ENCODE results near the gene TMEM8B. TPM values are rescaled to one million over a fixed set of nuclear protein-coding genes. Genes with fewer than 3 reads are reported as not detected.
"Not testable (repeated sequence)": the region's sequence is repeated elsewhere in the genome, so short reads cannot be mapped to it uniquely, and the experiment has no call there.

Gene TMEM8B
- total RNA-seq, 1 donor: 2.0 TPM

DNA sequence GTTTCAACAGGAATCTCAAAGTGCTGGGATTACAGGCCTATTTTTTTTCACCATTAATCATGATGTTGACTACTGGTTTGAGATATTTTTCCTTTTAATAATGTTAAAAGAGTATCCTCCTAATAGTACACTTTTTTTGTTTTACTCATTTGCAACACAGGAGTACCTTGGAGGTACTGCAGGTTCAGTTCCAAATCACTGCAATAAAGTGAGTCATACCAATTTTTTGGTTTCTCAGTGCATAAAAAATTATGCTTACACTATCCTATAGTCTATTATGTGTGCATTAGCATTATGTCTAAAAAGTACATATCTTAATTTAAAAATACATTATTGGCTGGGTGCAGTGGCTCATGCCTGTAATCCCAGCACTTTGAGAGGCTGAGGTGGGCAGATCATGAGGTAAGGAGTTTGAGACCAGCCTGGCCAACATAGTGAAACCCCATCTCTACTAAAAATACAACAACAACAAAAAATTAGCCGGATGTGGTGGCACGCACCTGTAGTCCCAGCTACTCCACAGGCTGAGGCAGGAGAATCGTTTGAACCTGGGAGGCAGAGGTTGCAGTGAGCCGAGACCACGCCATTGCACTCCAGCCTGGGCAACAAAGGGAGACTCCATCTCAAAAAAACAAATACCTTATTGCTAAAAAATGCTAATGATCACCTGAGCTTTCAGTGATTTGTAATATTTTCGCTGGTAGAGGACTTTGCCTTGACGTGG, 68.5 kb downstream of the TMEM8B start:
- not testable (repeated sequence) for H3K9me3 ChIP-seq (ENCODE audit: low read depth, low read length); H3K4me3 ChIP-seq (ENCODE audit: low read length); H3K4me1 ChIP-seq (ENCODE audit: insufficient read depth, low read length)
- peaks cover 21% of the 10 kb centered on the region for H3K27me3 ChIP-seq (ENCODE audit: insufficient read depth, low read length)

DNA sequence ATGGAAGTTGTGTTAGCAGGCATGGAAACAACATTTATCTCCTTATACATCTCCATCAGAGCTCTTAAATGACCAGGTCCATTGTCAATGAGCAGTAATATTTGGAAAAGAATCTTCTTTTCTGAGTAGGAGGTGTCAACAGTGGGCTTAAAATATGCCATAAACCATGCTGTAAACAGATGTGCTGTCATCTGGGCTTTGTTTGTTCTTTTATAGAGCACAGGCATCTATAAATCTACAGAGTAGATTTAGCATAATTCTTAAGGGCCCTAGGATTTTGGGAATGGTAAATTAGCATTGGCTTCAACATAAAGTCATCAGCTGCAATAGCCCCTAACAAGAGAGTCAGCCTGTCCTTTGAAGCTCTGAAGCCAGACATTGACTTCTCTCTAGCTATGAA, 69.3 kb downstream of the TMEM8B start:
- Histone ChIP-seq H3K4me3 (ENCODE audit: low read length) (no peak overlapping the region), H3K27me3 (ENCODE audit: insufficient read depth, low read length) (peaks cover 19% of the 10 kb centered on the region), H3K4me1 (ENCODE audit: insufficient read depth, low read length) (no peaks in the 10 kb centered on the region), H3K9me3 (ENCODE audit: low read depth, low read length) (no peaks in the 10 kb centered on the region)

DNA sequence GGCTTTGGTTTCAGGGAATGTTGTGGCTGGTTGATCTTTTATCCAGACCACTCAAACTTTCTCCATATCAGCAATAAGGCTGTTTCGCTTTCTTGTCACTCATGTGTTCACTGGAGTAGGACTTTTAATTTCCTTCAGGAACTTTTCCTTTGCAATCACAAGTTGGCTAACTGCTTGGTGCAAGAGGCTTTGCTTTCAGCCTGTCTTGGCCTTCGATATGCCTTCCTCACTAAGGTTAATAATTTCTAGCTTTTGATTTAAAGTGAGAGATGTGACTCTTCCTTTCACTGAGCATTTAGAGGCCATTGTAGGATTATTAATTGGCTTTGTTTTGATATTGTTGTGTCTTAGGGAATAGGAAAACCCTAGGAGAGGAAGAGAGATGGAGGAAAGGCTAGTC, 70.0 kb downstream of the TMEM8B start:
- H3K9me3 ChIP-seq (ENCODE audit: low read depth, low read length): no peaks in the 10 kb centered on the region
- H3K27me3 ChIP-seq (ENCODE audit: insufficient read depth, low read length): peaks cover 18% of the 10 kb centered on the region
- H3K4me3 ChIP-seq (ENCODE audit: low read length): no peak overlapping the region
- no peaks in the 10 kb centered on the region for H3K4me1 ChIP-seq (ENCODE audit: insufficient read depth, low read length)

DNA sequence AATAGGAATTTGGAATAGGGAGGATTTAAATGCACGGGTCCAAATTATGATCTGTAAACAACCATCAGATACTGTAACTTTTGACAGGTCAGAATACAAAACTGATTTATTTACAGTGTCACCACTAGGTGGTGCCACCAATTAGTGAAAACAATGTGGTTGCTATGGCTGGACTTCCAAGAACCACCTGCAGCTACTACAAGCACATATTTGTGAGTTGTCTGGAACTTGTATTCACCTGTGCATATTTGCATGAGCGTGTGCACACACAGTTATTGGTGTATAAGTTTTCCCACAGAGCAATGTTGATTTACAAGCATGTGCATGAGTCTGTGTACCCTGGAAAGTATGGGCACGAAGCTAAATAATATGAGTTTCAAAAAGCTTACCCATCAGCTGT, 74.0 kb downstream of the TMEM8B start:
- Histone ChIP-seq H3K4me1 (ENCODE audit: insufficient read depth, low read length) (peaks cover 9% of the 10 kb centered on the region), H3K9me3 (ENCODE audit: low read depth, low read length) (no peaks in the 10 kb centered on the region), H3K4me3 (ENCODE audit: low read length) (no peak overlapping the region), H3K27me3 (ENCODE audit: insufficient read depth, low read length) (peaks cover 18% of the 10 kb centered on the region)

DNA sequence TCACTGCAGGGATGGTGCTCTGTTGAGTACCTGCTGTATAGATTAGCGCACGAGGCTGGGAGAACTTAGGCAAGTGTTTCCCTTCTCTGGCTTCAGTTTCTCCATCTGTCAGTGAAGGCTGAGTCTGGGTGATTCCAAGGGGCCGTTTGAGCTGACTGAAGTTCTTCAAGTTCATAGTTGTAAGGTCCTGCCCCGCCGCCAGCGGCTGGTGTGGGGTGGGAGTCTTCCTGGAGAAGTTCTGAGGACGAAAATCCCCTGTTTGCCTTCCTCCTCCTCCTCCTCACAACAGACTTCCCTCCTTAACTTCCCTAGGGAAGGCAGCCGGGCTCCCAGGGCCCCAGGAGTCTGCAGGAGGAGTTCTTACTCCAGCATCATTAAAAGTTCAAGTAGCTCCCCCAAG, 75.3 kb downstream of the TMEM8B start:
- no peaks in the 10 kb centered on the region for H3K9me3 ChIP-seq (ENCODE audit: low read depth, low read length)
- H3K4me1 ChIP-seq (ENCODE audit: insufficient read depth, low read length): peaks cover 21% of the 10 kb centered on the region
- no peak overlapping the region for H3K4me3 ChIP-seq (ENCODE audit: low read length)
- H3K27me3 ChIP-seq (ENCODE audit: insufficient read depth, low read length): peaks cover 14% of the 10 kb centered on the region

DNA sequence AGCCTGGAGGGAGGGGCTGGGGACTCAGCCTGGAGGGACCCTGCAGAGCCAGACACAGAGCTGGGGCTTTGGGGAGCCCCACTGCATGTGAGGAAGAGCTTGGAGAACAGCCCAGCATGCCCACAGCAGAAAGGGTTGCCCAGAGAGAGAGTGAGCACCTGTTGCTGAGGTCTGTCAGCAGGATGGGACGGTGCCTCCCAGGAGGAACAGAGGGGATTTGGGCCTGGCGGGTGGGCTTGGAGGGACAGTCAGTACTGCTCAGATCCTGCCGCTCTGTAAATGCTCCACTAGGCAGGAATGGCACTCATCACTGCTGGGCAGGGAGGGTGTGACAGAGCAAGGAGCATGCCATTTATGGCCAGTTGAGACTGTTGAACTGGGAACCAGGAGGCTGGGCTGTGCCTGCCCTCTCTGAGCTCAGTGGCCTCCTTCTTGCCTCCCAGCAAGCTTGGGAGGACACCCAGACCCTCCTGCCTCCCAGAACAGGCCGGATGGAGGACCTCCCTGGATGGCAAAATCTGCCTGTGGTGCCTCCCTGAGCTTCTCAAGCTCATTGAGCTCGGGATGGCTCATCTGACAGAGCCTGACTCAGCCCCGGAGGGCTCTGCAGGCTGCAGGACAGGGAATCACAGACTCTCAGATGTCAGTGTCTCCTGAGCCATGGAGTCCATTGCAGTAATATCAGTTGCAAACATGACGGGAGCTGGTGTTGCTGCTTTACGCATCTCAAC, 76.2 kb downstream of the TMEM8B start:
- H3K4me1 ChIP-seq (ENCODE audit: insufficient read depth, low read length): peaks cover 30% of the 10 kb centered on the region
- peaks cover 13% of the 10 kb centered on the region for H3K27me3 ChIP-seq (ENCODE audit: insufficient read depth, low read length)
- no peak overlapping the region for H3K4me3 ChIP-seq (ENCODE audit: low read length)
- H3K9me3 ChIP-seq (ENCODE audit: low read depth, low read length): no peaks in the 10 kb centered on the region

DNA sequence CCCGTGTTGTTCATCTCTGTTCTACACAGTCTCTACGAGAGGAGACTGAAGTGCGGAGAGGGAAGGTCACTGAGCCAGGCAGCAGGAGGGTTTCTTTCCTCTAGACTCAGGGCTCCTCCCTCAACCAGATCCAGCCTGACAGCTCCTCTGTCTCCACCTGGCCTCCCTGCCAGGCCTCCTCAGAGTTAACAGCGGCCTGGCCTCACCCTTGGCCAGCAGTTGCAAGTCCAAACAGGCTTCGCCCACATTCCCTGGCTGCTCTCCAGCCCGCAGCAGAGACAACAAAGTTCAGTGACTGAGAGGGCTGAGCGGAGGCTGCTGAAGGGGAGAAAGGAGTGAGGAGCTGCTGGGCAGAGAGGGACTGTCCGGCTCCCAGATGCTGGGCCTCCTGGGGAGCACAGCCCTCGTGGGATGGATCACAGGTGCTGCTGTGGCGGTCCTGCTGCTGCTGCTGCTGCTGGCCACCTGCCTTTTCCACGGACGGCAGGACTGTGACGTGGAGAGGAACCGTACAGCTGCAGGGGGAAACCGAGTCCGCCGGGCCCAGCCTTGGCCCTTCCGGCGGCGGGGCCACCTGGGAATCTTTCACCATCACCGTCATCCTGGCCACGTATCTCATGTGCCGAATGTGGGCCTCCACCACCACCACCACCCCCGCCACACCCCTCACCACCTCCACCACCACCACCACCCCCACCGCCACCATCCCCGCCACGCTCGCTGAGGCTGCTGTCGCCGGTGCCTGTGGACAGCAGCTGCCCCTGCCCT, 77.1 kb downstream of the TMEM8B start, which contains the start of gene HRCT1:
Gene HRCT1, plus strand, starts transcription at position 291 of the 768 bp plus-strand sequence. Its CDS starts 86 bp downstream, at position 377.
- peaks cover 38% of the 10 kb centered on the region for H3K4me1 ChIP-seq (ENCODE audit: insufficient read depth, low read length)
- peaks cover 7% of the 10 kb centered on the region for H3K27me3 ChIP-seq (ENCODE audit: insufficient read depth, low read length)
- H3K4me3 ChIP-seq (ENCODE audit: low read length): no peak within 1 kb of the TSS
- H3K9me3 ChIP-seq (ENCODE audit: low read depth, low read length): no peaks in the 10 kb centered on the region

DNA sequence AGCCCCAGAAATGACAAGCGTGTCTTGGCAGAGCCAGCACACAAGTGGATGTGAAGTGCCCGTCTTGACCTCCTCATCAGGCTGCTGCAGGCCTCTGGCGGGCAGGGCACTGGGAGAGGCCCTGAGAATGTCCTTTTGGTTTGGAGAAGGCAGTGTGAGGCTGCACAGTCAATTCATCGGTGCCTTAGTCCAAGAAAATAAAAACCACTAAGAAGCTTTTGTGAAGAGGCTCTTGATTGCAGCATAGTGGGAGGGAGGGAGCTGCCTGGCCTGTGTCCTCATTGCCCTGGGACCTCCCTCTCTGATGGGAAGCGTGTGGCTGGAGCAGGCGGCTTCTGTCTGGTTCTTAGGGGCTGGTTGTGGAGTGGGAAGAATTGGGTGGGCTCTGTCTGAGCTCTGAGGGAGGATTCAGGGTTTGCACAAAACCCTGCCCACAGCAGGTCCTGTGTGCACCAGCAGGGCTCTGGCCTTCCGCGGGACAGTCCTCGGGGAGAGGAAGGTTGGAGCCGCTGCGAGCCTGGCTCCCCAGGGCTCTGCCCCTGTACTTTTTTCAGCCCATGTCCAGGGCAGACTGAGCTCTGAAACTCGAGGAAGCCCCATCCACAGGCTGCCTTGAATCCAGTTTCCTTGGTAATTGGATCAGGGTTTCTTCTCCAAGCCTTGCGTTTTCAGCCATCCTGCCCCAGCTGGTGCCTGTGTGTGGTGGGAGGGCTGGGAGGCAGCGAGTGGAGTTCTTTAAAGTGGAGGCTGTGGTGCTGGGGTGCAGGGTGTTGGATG, 78.1 kb downstream of the TMEM8B start:
- no peak overlapping the region for H3K4me3 ChIP-seq (ENCODE audit: low read length)
- H3K9me3 ChIP-seq (ENCODE audit: low read depth, low read length): no peaks in the 10 kb centered on the region
- H3K27me3 ChIP-seq (ENCODE audit: insufficient read depth, low read length): peaks cover 6% of the 10 kb centered on the region
- H3K4me1 ChIP-seq (ENCODE audit: insufficient read depth, low read length): peaks cover 46% of the 10 kb centered on the region

DNA sequence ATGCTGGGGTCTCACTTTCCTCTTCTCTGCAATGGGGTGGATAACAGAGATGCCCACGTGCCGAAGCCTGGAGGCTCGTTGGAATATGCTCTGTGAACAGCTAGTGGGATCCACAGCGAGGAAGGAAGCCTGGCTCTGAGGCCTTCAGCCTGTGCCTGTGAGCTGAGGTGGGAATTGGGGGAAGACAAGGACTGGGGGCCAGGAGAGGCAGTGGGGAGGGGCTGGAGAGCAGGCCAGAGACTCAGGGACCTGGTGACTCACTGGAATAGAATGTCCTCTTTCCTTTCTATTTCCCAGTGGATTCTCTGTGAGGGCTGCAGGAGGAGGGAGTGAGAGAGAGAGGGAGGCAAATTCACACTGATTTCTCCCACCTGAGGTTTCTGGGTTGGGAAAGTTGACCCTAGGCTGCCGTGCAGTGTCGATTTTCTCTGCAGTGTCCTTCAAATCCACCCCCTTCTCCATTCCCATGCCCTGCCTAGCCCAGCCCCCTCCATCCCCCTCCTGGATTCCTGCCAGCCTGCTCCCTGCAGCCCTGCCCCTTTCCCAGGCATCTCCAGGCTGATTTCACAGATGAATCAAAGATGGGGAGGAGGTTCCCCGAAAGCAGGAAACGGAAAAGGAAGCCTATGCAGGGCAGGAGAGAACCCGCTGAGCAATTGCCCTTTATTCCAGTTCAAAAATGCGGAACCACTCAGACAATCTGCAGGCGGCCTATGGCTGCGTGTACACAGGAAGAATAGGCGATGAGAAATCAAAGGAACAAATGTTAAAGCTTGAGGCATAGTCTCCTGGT, 78.9 kb downstream of the TMEM8B start:
- peaks cover 46% of the 10 kb centered on the region for H3K4me1 ChIP-seq (ENCODE audit: insufficient read depth, low read length)
- H3K27me3 ChIP-seq (ENCODE audit: insufficient read depth, low read length): no peaks in the 10 kb centered on the region
- H3K4me3 ChIP-seq (ENCODE audit: low read length): no peak overlapping the region
- no peaks in the 10 kb centered on the region for H3K9me3 ChIP-seq (ENCODE audit: low read depth, low read length)

DNA sequence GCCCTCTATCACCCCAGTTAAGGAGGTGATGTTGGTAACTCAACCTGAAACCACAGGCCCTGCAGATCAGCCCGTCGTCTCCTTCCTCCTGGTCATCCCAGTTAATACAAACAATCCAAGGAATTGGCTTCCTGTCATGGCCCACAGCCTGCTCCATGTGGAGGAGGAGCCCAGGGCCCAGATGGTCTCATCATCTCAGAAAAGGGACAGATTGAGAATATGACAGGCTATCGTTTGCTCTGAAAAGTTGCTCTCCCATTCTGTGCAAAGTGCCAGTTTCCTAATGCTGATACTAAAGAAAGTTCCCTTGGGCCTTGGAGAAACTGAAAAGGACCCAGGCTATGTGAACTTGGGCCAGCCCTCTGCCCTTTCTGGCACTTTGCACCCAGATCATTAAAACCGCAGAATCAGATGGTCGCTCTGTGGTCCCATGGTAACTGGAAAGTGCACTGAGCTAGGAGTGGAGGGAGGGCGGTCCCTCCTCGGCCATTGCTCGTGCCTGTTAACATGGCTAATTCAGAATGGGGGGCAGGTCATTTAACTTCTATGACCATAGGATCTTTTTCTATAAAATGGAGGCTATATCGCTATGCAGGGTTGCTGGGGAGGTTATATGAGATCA, 79.6 kb downstream of the TMEM8B start:
- no peaks in the 10 kb centered on the region for H3K9me3 ChIP-seq (ENCODE audit: low read depth, low read length)
- no peak overlapping the region for H3K4me3 ChIP-seq (ENCODE audit: low read length)
- peaks cover 46% of the 10 kb centered on the region for H3K4me1 ChIP-seq (ENCODE audit: insufficient read depth, low read length)
- H3K27me3 ChIP-seq (ENCODE audit: insufficient read depth, low read length): no peaks in the 10 kb centered on the region

DNA sequence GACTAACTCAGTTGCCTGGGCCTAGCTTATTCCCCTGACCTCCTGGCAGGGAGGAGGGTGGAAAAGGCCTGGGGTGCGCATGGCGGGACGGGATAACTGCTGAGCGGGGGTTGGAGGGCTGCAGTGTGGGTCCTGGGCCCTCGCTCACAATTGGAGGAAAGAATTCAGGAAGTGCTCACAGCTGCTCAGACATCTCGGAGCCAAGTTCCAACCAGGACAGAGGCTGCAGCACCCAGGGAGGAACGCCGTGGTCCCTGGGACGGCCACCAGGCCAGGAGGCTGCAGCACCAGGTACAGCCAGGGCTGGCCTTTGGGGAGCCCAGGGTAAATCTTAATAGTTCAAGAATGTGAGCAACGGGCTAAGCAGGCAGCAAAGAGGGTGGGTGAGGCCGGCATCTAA, 80.2 kb downstream of the TMEM8B start, which contains the start of gene SPAAR:
Gene SPAAR, plus strand, starts transcription at position 217 of the 400 bp plus-strand sequence. CDS start 974 bp downstream, outside the sequence.
- H3K4me3 ChIP-seq (ENCODE audit: low read length): no peak within 1 kb of the TSS
- no peaks in the 10 kb centered on the region for H3K27me3 ChIP-seq (ENCODE audit: insufficient read depth, low read length)
- no peaks in the 10 kb centered on the region for H3K9me3 ChIP-seq (ENCODE audit: low read depth, low read length)
- peaks cover 46% of the 10 kb centered on the region for H3K4me1 ChIP-seq (ENCODE audit: insufficient read depth, low read length)

DNA sequence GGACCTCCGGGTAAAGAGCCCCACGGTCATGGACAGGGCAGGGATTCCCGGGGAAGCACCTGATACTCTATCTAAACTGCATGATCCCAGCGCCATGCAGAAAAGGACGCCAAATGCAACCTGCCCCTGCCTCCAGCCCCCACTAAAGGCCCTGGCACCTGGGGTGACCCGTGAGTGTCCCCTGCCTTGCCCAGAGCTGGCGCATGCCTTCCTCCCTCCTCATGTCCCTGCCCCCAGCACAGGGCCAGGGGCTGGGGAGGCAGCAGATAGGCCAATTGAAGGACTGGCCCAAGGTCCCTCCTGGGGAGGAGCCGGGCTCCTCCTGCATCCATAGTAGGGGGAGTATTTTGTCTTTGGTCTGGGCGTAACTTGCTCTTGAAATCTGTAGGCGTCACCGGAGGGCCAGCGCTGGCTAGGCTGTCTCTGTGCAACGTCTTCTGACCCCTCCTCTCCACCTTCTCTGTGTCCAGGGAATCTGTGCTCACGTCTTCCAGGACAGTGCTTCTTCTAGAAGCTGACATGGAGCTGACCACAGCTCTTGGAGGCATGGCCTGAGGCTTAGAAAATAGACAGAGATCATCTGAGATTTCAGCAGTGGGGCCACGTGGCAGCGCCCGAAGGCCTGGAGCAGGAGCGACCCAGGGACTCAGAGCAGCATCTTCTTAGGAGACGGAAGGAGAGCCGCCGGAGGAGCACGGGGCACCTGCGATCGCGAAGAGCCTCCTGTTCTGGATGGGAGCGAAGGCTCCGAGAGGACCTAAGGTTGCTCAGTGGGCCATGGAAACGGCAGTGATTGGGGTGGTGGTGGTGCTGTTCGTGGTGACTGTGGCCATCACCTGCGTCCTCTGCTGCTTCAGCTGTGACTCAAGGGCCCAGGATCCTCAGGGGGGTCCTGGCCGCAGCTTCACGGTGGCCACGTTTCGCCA, 80.9 kb downstream of the TMEM8B start:
- Histone ChIP-seq H3K4me3 (ENCODE audit: low read length) (no peak overlapping the region), H3K4me1 (ENCODE audit: insufficient read depth, low read length) (peaks cover 46% of the 10 kb centered on the region), H3K9me3 (ENCODE audit: low read depth, low read length) (no peaks in the 10 kb centered on the region), H3K27me3 (ENCODE audit: insufficient read depth, low read length) (no peaks in the 10 kb centered on the region)
